Ramos (cell line): ENCODE results near the gene RUNX1.
"Not testable (repeated sequence)": the region's sequence is repeated elsewhere in the genome, so short reads cannot be mapped to it uniquely, and the experiment has no call there.

ENCODE experiments used
- in situ Hi-C: fragments of 300-500 bp; cut with MboI; formaldehyde crosslinking; loops from one replicate; pipeline ENCODE4 v1.14.3; 2022; ENCODE audit warnings: low sequenced_read_pairs; ENCODE audit not compliant: unreplicated experiment

The RUNX1 gene

DNA sequence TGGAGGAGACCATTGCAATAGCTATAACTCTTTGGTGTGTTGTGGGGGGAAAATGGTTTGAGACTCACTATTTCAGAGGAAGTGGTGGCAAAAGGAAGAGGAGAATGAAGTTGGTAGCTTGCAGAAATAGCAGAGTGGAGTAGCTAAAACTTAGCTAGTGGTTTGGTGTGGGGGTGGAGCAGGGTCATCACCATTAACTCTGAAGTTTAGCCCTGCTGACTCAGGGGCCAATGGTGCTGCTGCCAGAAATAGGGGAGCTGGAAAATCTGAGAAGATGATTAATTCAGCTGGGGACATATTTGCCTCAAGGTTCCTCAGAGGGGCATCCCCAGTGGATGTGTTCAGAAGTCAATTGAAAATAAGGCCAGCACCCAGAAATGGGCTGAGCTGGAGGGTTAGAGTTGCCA, 65.4 kb downstream of the RUNX1 start:
- in situ Hi-C loops, result no loop called here

DNA sequence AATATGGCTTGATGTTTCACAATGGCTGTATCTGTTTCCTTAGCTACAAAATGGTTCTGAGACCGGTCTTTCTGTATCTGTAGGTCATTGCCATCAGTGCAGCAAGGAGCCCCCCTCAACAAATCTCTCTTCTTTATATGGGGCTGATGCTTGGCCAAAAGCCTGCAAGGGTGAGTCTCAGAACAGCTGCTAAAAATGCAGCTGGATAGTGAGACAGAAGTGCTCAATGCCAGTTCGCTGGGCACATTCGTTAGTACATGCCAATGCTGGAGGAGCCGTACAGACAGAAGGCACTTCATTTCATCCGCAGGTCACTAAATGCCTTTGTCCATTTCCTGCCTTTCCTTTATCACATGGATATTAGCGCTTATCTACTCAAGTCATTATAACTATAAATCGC, 67.3 kb downstream of the RUNX1 start:
- in situ Hi-C loops, result no loop called here

DNA sequence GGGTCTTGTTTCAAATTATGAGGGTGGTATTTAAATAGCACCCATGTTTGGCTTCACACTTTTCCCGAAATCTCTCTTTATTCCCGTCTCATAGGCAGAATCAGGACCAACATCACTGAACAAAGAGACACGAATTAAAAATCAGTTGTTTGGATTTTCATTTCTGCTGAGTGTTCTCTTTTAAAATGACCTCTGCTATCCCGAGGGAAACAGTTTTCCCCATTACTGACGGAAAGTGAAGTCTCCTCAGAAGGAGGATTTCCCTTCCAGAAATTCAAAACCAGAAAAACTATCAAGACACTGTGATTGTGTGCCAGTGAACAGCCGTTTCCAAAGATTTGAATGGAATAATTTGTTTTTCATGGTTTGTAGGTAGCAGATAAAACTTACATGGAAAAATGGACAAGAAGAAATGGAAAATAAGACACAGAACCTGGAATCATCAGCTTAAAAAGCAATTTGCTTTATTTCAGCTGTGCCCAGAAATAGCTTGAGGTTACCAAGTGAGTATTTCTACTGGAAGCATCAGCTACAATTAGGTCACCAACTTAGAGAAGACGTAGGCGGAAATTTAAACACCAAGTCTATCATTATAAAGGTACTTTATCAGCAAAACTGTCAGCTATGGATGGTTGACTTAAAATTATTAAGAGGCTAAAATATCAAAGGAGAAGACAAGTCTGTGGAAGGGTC, 68.5 kb downstream of the RUNX1 start:
- in situ Hi-C loops, result no loop called here

DNA sequence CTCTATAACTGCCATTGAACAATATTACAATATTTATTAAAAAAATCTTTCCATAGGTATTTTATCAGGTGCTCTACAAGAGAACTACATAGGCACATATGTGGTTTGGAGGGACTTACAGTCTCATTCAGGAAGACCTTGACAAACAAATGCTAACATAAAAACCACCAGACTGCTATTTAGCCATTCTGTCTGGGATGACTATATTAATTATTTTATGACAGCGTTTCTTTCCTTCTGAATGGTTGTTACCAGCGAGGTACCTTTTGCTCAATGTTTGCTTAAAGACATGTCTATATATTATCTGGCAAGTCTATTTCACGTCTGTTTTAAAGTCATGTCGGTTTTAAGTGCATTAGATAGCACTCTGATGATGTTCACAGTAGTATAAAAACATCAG, 69.7 kb downstream of the RUNX1 start:
- in situ Hi-C loops, result no loop called here

DNA sequence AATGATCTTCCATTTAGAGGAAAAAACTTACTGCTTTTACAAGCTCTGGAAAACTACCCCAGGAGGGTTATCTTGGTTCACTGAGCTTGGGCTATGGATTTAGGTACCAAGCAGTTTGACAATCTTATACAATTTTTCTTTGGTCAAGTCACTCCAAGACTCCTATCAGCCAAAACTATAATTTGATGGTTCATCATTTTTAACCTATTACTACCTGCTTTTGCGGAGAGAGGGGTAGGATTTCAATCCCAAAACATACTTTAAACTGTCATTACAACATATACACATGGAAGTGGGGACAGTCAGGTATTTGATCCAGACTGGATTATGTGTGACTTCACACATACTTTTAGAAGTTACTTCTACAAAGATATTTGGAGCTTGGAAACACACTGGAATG, 71.8 kb downstream of the RUNX1 start:
- in situ Hi-C loops, result no loop called here

DNA sequence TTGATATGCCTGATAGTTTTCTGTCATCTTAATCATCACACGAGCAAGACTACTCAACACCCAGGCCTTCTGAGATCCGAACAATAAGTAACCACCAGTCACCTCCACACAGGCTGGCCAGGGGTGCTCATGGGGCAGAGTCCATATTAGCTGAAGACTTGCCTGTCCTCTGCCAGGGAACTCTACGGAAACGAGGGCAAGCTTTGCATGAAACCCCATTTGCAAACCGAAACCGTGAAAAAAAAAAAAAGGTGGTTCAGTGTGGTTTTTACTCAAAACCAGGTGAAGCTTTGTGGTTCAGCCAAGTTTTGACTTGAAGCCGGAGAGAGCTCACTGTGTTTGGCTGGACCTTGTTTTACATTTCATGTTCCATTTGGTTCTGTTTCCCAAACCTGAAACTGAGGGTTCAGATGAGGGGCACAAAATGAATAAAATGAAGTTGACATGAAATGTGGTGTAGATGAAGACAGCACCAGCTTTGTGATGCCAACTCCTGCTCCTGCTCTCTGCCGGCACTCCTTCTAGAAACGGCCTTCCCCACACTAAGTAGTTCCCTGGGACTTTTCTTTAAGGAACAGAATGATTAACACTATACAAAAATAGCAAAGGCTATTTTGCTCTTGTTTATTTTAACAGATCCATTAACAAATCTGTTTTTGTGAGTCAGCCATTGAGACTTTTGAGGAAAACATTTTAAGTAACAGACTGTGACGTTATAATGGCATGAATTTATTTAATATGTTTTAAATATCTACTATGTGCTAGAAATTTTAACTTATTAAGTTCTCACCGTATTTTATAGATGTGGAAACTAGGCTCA, 74.7 kb downstream of the RUNX1 start:
- in situ Hi-C loops, result no loop called here

DNA sequence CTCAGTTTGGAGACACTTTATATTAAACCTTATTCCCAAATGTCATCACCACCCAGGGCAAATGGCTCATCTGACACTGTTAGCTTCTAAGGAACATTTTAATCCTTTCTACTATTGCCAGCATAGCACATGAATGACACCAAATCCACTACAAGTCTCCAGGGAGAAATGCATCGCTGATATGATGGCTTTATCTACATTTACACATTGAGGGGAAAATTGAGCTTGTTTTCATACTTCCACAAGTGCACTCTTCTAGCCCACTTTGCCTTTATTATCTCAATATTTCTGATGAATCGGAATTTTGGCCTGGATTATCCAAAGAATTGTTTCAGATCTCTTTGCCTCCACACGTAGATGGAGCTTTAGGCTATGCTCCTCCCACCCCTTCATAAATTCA, 75.4 kb downstream of the RUNX1 start:
- in situ Hi-C loops, result no loop called here

DNA sequence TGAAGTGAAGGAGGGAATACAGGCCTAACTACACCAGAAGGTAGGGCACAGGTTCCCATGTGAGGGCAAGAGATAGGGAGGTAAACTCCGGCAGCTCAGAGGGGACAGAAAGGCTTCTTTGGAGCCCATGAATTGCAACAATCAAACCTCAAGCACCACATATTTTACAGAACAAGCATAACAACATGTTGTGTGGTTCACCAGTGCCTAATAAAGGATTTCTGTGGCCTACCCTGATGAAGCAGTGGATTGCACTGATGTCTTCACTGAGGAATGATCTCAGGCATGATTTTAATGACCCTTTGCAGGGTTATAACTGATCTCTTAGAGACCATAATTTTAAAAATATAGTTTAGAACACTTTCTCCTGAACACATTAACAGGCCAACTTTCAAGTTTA, 77.4 kb downstream of the RUNX1 start:
- in situ Hi-C loops, result no loop called here

DNA sequence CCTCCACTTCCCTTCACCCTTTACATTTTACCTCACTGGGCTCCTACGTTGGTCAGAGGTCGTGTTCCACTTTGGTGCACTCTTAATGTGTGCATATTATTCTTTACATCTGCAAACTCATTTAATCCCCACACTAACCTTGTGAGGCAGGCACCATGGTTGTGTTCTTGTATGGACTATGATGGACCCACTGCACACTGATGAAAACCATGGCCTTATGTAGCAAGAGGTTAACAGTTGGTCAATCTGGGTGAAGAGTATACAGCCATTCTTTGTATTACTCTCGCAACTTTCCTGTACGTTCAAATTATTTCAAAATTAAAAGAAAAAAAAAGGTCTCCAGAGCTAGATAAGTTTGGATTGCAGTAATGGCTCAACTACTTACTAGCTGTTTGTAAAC, 78.5 kb downstream of the RUNX1 start:
- in situ Hi-C loops, result no loop called here

DNA sequence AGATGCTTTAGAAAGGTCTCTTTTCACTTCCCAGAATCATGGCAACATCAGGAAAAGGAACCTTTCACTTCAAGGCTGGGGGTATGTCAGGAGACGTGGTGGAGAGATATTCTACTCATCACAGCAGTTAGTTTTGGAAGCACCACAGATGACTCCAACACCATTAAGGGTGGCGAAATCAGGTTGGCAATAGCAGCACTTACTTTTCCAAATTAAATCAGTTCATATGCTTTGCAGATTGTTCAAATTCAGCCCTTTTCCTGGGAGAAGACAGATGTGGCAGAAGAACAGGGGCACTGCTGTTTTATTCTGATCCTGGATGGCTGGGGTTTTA, 79.0 kb downstream of the RUNX1 start:
- in situ Hi-C loops, result no loop called here

DNA sequence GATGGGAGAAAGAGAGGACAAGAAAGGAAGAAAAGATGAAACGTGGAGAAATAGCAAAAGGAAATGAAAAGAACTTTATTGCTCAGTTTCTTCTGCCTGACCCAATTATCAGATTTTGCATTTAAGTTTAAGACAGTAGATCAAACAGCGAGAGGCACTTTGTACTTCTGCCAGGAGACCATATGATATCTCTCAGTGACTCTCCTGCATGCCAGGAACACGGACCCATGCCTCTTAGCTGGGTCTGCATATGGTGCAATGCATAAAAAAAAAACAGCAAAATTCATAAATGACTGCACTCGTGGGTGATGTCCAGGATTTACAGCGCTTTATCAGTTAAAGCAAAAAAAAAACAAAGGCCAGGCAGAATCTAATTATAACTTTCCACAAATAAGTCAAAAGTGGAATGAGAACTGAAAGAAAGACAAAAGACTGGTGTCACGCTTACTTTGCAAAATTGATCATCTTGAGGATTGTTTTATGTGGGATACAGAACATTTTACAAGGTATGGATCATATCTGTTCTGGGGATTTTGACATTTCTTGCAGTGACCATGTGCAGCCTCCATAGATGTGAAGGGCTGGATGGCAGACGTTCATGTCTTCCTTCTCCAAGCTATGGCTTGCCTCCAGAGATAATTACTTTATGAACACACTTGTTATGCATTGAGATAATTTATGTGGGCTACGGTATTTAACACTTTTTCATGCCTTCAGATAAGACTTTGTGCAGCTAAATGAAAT, 79.5 kb downstream of the RUNX1 start:
- in situ Hi-C loops, result no loop called here

DNA sequence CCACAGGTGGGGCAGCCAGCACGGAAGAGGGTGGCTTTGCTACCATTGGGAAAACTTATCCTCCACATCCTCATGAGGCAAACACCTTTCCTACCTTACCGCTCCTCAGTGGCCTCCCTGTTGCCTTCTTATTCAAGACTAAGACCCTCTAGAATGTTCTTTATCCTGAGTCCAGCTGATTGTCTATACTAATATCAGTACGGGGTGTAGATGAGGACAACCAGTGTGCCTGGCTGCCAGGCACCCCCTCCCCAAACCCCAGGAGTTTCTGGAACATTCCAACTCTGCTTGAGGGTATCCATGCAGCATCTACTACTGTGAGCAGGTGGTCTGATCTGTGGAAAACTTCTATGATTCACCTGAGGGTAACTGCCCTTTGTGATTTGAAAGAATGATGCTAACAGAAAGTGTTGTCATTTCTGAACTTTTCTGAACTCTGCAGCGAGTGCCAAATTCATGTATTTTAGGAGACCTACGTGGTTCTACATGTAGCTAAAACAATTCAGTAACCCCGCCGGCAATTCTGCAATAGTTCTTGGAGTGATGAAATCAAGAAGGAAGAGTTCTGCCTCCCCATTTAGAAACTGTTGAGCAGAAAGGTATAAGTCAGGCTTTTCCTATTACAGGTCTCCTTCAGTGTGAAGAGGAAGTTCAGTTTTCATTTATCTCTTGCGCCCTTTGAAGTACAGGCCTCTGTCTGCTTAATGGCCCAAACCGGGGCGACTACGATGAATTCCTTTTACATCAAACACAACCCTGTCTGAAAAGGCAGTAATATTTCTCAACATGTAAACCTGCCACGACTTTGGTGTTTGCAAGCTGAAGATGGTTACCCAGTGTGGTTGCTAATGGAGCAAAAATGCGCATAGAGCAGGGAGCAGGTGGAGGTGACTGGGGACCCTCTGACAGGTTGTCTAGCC, 80.4 kb downstream of the RUNX1 start:
- in situ Hi-C loops, result no loop called here

DNA sequence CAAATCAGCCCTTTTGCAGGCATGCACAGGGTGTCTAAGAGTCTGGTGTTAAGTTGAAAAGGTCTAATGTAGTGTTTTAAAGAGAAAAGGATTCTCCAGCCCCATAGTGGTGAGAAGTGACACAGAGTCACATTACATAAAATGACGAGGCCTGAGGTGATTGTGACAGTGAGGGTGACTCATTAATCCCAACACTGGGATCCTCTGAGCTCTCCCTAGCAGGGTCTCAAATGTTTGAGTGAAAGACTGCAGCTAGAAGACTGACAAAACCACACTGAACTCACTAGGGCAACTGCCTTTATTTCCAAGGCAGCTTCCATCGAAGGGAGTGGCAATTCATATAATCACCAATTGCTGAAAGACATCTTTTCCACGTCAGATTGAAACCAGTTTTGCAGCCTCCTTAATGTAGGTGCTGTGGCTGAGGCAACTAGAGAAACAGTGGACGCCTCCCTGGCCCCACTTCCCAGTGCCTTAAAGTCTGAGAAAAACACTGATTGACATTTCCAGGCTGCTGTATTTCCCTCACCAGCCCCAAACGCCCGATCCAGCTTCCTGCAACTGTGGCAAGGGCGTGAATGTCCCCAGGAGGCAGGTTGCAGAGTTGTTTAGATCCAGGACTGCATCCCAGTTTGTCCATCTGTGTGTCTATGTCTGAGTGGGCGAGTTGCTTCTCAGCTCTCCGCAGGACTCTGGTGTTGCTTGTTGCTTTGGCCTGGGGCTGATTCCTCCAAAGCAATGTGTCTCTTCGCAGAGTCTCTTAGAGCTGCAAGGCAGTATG, 81.4 kb downstream of the RUNX1 start:
- in situ Hi-C loops, result no loop called here

DNA sequence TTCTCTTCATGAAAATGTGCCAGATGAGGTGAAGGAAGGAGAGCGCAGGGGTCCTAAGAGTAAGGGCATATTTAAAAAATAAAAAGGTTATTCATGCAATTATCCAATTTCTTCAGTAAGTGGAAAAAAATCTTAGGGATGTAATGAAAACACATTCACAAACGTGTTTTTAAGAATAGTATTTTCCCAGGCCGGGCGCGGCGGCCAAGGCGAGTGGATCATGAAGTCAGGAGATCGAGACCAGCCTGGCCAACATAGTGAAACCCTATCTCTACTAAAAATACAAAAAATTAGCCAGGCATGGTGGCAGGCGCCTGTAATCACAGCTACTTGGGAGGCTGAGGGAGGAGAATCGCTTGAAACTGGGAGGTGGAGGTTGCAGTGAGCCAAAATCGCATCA, 82.2 kb downstream of the RUNX1 start:
- in situ Hi-C loops, result not testable (repeated sequence)

DNA sequence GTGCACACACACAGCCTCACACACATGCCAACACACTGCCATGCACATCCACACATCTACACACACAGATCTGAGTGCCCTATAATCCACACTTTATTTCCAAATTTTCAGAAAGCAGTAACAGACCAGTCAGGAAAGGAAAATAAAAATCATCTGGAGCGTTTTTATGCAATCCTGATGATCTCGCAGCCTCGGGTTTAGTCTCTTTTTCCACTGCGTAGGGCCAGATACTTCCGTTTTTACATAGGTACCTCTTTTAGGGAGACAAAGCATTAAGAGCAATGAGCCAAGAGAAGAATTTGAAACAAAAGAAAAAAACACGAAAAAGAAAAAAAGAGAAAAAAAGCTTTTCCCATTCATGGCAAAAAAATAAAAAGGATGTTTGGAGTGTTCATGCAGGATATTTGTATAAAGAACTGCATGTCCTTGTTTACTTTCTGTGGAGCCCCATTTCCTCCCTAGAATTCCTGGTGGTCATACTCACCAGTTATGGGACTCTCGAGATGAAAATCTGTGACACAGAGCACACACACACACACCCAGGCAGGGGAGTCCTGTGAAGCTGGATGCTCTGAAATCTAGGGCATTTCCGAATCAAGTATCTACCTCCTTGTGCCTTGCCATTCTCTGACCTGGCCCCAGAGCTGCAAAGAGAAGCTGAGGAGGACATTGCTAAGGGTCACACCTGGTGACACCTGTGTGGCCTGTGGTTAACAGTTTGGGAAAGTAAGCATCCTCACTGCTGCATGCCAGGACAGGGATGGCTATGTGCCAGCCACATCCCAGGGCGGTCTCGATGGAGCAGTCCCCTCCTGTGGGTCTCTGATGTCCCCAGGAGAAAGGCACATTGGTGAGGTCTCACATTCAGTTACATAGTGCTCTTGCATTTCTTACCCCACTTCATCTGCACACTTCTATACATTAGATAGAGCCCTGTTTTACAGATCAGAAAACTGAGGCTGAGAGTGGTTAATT, 83.6 kb downstream of the RUNX1 start:
- in situ Hi-C loops, result no loop called here

DNA sequence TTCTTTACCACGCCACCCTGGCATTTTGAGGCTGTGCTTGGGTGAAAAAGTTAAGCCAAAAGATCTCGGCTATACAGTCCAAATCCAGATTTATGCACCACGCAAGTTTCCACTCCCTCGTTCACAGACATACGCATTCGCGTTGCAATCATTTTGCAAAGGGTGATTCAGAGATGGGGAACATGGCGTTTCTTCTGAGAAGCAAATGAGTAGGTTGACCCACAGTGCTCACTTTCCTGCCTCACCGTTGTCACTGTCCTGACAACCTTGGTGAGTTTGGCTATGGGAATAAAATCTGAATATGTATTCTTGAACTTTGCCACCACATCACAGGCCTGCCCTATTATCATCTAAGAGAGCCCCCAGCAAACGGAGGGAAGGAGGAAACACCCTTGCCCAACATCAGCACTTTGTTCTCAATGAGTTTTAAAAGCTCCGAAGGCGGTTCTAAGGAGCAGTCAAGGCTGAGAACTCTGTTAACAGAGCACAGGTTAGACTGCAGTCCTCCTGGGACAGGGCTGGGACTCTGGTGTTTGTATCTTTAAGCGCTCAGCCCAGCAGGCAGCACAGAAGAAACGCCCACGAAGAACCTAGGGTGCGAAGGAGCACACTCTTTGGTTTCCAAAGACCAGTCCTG, 86.4 kb downstream of the RUNX1 start:
- in situ Hi-C loops, result no loop called here

DNA sequence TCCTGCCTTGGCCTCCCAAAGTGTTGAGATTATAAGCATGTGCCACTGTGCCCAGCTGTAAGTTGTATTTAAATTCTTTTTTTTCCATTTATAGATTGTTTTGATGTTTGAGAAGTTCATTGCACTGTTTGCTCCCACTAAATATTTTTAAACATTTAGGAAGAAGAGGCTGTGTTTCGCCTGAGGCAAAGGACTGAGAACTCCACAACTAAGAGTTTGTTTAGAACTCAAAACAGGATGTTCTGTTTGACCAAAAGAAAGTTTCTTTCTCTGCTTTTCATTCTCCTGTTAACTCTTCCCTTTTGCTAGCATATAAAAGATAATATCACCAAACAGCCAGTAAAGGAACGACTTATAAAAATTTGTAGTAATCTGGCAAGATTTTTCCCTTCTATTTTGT, 87.0 kb downstream of the RUNX1 start:
- in situ Hi-C loops, result no loop called here

DNA sequence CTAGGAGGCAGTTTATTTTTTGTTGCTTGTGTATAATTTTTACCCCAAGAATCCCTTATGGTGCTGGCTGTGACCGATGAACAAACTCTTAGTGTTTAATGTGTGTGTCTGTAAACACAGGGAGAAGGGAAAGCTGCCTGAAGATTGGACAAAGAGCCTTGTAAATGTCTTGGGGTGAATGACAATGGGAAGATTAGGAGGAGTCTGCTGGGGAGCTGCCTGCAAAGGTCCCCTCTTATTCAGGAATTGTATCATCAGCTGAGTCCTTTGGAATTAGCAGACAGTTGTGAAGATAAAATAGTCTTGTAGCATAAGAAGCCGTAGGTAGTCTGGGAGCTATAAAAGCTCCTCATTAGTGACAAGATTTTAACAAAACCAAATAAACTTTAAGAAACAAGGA, 88.4 kb downstream of the RUNX1 start:
- in situ Hi-C loops, result no loop called here
